ENCODE measurements around the gene RFT1.
A peak's percentile ranks its signal among the peaks of the same experiment; 100 is the strongest.

RFT1 gene

GRCh38 chr3:53130179-53131061 lies at the start of gene RFT1:
Gene RFT1 (minus strand): TSS chr3:53130435. CDS start chr3:53130400, 35 bp downstream.
- DNase-seq (ENCODE audit: low read depth in 4 of 4, low spot score in 1 of 4) = peak; percentile 96 to 99 (median 96)

- DNase-seq (ENCODE audit: low read depth in 4 of 4, low spot score in 1 of 4) = no peak
These were observed 49.3 kb upstream of the RFT1 start for GRCh38 chr3:53179580-53179979.

GRCh38 chr3:53178246-53178645 lies 48.0 kb upstream of the RFT1 start:
- DNase-seq (ENCODE audit: low read depth in 4 of 4, low spot score in 1 of 4) = no peak

- no peak for DNase-seq (ENCODE audit: low read depth in 4 of 4, low spot score in 1 of 4)
These were observed 45.6 kb upstream of the RFT1 start for GRCh38 chr3:53175613-53176540.

GRCh38 chr3:53174346-53175250 lies 44.4 kb upstream of the RFT1 start:
- no peak for DNase-seq (ENCODE audit: low read depth in 4 of 4, low spot score in 1 of 4)

- no peak for DNase-seq (ENCODE audit: low read depth in 4 of 4, low spot score in 1 of 4)
These were observed 42.9 kb upstream of the RFT1 start for GRCh38 chr3:53173107-53173506.

GRCh38 chr3:53171827-53172505 lies 41.7 kb upstream of the RFT1 start:
- no peak for DNase-seq (ENCODE audit: low read depth in 4 of 4, low spot score in 1 of 4)

GRCh38 chr3:53171064-53171418 lies 40.8 kb upstream of the RFT1 start:
- no peak for DNase-seq (ENCODE audit: low read depth in 4 of 4, low spot score in 1 of 4)

GRCh38 chr3:53170325-53171063 lies 40.3 kb upstream of the RFT1 start:
- DNase-seq (ENCODE audit: low read depth in 4 of 4, low spot score in 1 of 4) = no peak

GRCh38 chr3:53169832-53170324 lies 39.6 kb upstream of the RFT1 start:
- DNase-seq (ENCODE audit: low read depth in 4 of 4, low spot score in 1 of 4) = no peak

- DNase-seq (ENCODE audit: low read depth in 4 of 4, low spot score in 1 of 4) = no peak
These were observed 39.0 kb upstream of the RFT1 start for GRCh38 chr3:53169045-53169831.

GRCh38 chr3:53168175-53168923 lies 38.1 kb upstream of the RFT1 start:
- no peak for DNase-seq (ENCODE audit: low read depth in 4 of 4, low spot score in 1 of 4)

GRCh38 chr3:53167418-53168174 lies 37.4 kb upstream of the RFT1 start:
- no peak for DNase-seq (ENCODE audit: low read depth in 4 of 4, low spot score in 1 of 4)

- no peak for DNase-seq (ENCODE audit: low read depth in 4 of 4, low spot score in 1 of 4)
These were observed 36.6 kb upstream of the RFT1 start for GRCh38 chr3:53166781-53167291.

- DNase-seq (ENCODE audit: low read depth in 4 of 4, low spot score in 1 of 4) = no peak
These were observed 36.0 kb upstream of the RFT1 start for GRCh38 chr3:53166206-53166605.

GRCh38 chr3:53164911-53165310 lies 34.7 kb upstream of the RFT1 start:
- no peak for DNase-seq (ENCODE audit: low read depth in 4 of 4, low spot score in 1 of 4)

All from stimulated activated CD4-positive, alpha-beta T cell treated with anti-CD3 and anti-CD28 coated beads, Interleukin-1b, Interleukin-23, amount 100 ng/mL, for 24 hours (primary cell).